Measurements from ENCODE around the gene MED13.
"Not testable (repeated sequence)": the region's sequence is repeated elsewhere in the genome, so short reads cannot be mapped to it uniquely, and the experiment has no call there.

Gene MED13

DNA sequence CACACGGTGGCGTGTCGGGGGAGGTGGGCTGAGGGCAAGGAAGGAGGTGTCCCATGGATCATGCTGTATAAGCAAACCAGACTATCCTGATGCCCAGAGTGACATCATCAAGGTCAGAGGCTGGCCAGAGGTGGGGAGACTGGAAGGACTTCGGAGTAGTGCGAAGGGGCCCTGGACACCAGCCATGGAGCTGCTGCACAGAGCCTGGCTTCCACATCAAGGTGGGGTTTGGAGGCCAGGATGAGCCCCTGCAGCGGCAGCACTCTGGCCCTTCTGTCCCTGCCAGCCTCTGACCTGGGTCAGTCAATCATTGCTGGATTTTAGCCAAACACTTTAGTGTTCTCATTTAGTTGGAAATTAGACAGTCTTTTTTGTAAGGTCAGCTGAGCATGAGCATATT lies 34.8 kb downstream of the MED13 start:
- no peak overlapping the region for H3K27ac ChIP-seq

GRCh38 chr17:62024866-62025265 lies 40.2 kb downstream of the MED13 start:
- no peak overlapping the region for H3K4me2 ChIP-seq
- TF ChIP-seq Cebpa-rat (IDR thresholded peaks at IDR 0.05), result no peak
- no peaks in the 10 kb centered on the region for H3K9me3 ChIP-seq
- H4K20me1 ChIP-seq, result peaks cover 48% of the 10 kb centered on the region
- H3K4me1 ChIP-seq, result no peaks in the 10 kb centered on the region
- H3K4me3 ChIP-seq, result no peak overlapping the region
- H3K27me3 ChIP-seq, result no peaks in the 10 kb centered on the region
- H3K36me3 ChIP-seq, result peaks cover 92% of the 10 kb centered on the region
- no peak overlapping the region for H3K27ac ChIP-seq
- no peak overlapping the region for H3K9ac ChIP-seq

More for the DNA sequence above, 34.8 kb downstream of the MED13 start:
- no peak overlapping the region for H3K4me3 ChIP-seq
- H3K4me2 ChIP-seq, result no peak overlapping the region
- H4K20me1 ChIP-seq, result peaks cover 65% of the 10 kb centered on the region
- no peaks in the 10 kb centered on the region for H3K4me1 ChIP-seq
- peaks cover 100% of the 10 kb centered on the region for H3K36me3 ChIP-seq
- H3K27me3 ChIP-seq, result no peaks in the 10 kb centered on the region
- no peak for TF ChIP-seq Cebpa-rat (IDR thresholded peaks at IDR 0.05)
- H3K9ac ChIP-seq, result no peak overlapping the region
- no peaks in the 10 kb centered on the region for H3K9me3 ChIP-seq

GRCh38 chr17:62017912-62018311 lies 47.2 kb downstream of the MED13 start:
- no peak for TF ChIP-seq Cebpa-rat (IDR thresholded peaks at IDR 0.05)
- peaks cover 84% of the 10 kb centered on the region for H3K36me3 ChIP-seq

DNA sequence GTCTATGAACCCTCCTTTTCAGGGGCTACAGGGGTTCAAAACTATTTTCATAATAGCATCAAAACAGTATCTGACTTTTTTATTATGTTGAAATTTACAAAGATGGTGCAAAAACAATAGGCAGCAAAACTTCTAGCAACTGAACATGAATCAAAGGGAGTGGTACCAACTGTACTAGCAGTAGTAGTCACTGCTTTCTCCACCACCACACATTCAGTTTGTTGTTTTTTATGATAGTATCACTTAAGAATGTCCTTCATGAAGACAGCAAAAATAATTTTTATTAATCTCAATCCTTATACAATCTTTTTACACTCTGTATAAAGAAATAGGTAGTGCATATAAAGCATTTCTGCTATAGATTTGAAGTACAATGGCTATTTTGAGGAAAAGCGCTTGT lies 47.6 kb downstream of the MED13 start:
- Histone ChIP-seq H4K20me1 (peaks cover 28% of the 10 kb centered on the region; the same call in 1 of the 2 replicates), H3K36me3 (peaks cover 84% of the 10 kb centered on the region), H3K9ac (no peak overlapping the region), H3K4me1 (no peaks in the 10 kb centered on the region), H3K4me2 (no peak overlapping the region), H3K27me3 (no peaks in the 10 kb centered on the region), H3K4me3 (no peak overlapping the region), H3K9me3 (no peaks in the 10 kb centered on the region), H3K27ac (no peak overlapping the region)
- no peak for TF ChIP-seq Cebpa-rat (IDR thresholded peaks at IDR 0.05)

More at GRCh38 chr17:62017912-62018311, 47.2 kb downstream of the MED13 start:
- Histone ChIP-seq H3K4me1 (no peaks in the 10 kb centered on the region), H4K20me1 (peaks cover 28% of the 10 kb centered on the region; the same call in 1 of the 2 replicates), H3K4me3 (no peak overlapping the region), H3K9me3 (no peaks in the 10 kb centered on the region), H3K27ac (no peak overlapping the region), H3K9ac (no peak overlapping the region), H3K4me2 (no peak overlapping the region), H3K27me3 (no peaks in the 10 kb centered on the region)

GRCh38 chr17:62014526-62014925 lies 50.6 kb downstream of the MED13 start:
- no peak overlapping the region for H3K4me3 ChIP-seq
- no peaks in the 10 kb centered on the region for H3K9me3 ChIP-seq
- H3K4me2 ChIP-seq, result no peak overlapping the region
- H4K20me1 ChIP-seq, result peaks cover 37% of the 10 kb centered on the region; the same call in 1 of the 2 replicates
- H3K36me3 ChIP-seq, result peaks cover 91% of the 10 kb centered on the region
- no peaks in the 10 kb centered on the region for H3K4me1 ChIP-seq
- H3K27me3 ChIP-seq, result no peaks in the 10 kb centered on the region
- no peak for TF ChIP-seq Cebpa-rat (IDR thresholded peaks at IDR 0.05)
- no peak overlapping the region for H3K27ac ChIP-seq
- H3K9ac ChIP-seq, result no peak overlapping the region

DNA sequence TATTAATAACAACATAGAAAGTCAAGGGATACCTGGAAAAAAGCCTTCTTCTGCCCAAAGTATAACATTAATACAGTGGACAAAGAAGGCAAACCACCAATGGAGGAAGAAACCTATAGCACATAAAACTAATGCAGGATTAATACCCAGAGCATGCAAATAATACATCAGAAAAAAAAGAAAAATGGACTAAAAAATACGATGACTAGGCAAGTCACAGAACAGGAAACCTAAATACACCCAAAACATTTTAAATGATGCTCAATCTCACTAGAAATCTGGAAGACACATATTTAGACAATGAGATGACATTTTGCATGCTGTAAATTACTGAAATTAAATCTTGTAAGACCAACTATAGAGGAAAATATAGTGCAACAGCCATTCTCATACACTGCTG lies 55.9 kb downstream of the MED13 start:
- no peak overlapping the region for H3K4me3 ChIP-seq
- no peak overlapping the region for H3K9ac ChIP-seq
- H3K36me3 ChIP-seq, result peaks cover 97% of the 10 kb centered on the region
- H3K27me3 ChIP-seq, result no peaks in the 10 kb centered on the region
- H3K4me2 ChIP-seq, result no peak overlapping the region
- H3K27ac ChIP-seq, result no peak overlapping the region
- H3K4me1 ChIP-seq, result no peaks in the 10 kb centered on the region
- H3K9me3 ChIP-seq, result no peaks in the 10 kb centered on the region
- TF ChIP-seq Cebpa-rat (IDR thresholded peaks at IDR 0.05), result no peak
- H4K20me1 ChIP-seq, result peaks cover 60% of the 10 kb centered on the region

DNA sequence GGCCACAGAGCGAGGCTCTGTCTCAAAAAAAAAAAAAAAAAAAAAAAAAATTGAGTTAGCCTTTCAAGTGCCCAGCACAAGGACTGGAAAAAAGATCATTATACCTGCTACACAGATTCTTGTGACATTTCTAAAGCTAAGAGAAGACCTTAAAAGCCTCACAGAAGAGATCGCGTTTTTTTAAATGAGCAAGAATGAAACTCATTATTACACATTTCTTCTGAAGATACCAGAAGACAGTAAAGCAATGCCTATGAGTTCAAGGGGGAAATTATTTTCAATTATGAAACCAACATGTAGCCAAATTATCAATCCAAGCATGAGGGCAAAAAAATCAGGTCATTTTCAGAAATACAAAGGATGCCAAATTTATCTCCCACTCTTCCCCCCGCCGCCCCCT lies 56.8 kb downstream of the MED13 start:
- no peak overlapping the region for H3K9ac ChIP-seq
- TF ChIP-seq Cebpa-rat (IDR thresholded peaks at IDR 0.05), result no peak
- peaks cover 68% of the 10 kb centered on the region for H4K20me1 ChIP-seq
- H3K4me1 ChIP-seq, result no peaks in the 10 kb centered on the region
- H3K36me3 ChIP-seq, result peaks cover 95% of the 10 kb centered on the region
- no peak overlapping the region for H3K4me2 ChIP-seq
- no peak overlapping the region for H3K4me3 ChIP-seq
- H3K9me3 ChIP-seq, result no peaks in the 10 kb centered on the region
- H3K27ac ChIP-seq, result no peak overlapping the region
- no peaks in the 10 kb centered on the region for H3K27me3 ChIP-seq

DNA sequence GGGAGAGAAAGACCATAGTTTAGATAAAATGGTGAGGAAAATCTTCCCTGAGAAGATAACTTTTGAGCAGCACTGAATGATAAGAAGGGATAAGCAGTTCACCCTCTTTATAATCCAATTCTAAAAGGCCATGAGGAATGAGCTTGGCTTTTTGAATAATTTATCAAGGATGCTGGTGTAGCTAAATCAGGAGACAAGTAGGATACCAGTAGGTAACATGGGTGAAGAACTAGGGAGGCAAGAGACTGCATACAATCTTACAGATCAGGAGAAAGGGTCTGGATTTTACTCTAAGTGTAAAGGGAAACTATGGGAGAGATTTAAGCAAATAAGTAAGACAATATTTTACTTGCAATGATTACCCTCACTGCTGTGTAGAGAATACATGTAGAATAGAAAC lies 60.7 kb downstream of the MED13 start:
- no peak overlapping the region for H3K4me2 ChIP-seq
- no peak for TF ChIP-seq Cebpa-rat (IDR thresholded peaks at IDR 0.05)
- peaks cover 94% of the 10 kb centered on the region for H4K20me1 ChIP-seq
- H3K27me3 ChIP-seq, result no peaks in the 10 kb centered on the region
- no peak overlapping the region for H3K4me3 ChIP-seq
- H3K36me3 ChIP-seq, result peaks cover 94% of the 10 kb centered on the region
- no peak overlapping the region for H3K9ac ChIP-seq
- H3K27ac ChIP-seq, result no peak overlapping the region
- H3K4me1 ChIP-seq, result no peaks in the 10 kb centered on the region
- no peaks in the 10 kb centered on the region for H3K9me3 ChIP-seq

GRCh38 chr17:62003141-62003540 lies 61.9 kb downstream of the MED13 start:
- H3K4me1 ChIP-seq, H3K4me2 ChIP-seq, H3K9ac ChIP-seq, H3K27ac ChIP-seq, H3K9me3 ChIP-seq, H3K4me3 ChIP-seq, H3K27me3 ChIP-seq: not testable (repeated sequence)
- peaks cover 98% of the 10 kb centered on the region for H4K20me1 ChIP-seq
- peaks cover 82% of the 10 kb centered on the region for H3K36me3 ChIP-seq

DNA sequence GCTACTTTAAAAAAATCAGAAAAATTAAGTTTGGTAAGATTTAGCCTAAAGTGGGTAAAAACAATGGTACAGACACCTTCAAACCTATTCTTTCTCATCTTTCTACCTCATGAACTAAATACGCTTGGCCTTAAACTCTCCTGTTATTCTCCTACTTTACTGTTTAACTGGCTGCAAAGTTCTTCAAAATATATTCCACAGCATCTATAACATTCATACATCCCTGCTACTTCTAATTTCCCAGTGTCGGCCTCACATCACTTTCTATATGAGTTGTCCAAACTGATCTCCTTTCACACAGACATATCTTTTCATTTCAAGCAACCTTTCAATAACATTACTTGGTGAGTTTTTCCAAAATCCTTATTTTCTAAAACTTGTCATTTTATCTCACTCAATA lies 64.0 kb downstream of the MED13 start:
- H3K9me3 ChIP-seq, result no peaks in the 10 kb centered on the region
- H4K20me1 ChIP-seq, result peaks cover 99% of the 10 kb centered on the region
- peaks cover 67% of the 10 kb centered on the region for H3K36me3 ChIP-seq
- no peak overlapping the region for H3K9ac ChIP-seq
- TF ChIP-seq Cebpa-rat (IDR thresholded peaks at IDR 0.05), result no peak
- no peak overlapping the region for H3K4me3 ChIP-seq
- H3K27me3 ChIP-seq, result no peaks in the 10 kb centered on the region
- no peak overlapping the region for H3K4me2 ChIP-seq
- H3K4me1 ChIP-seq, result no peaks in the 10 kb centered on the region
- no peak overlapping the region for H3K27ac ChIP-seq

GRCh38 chr17:62000186-62000585 lies 64.9 kb downstream of the MED13 start:
- peaks cover 64% of the 10 kb centered on the region for H3K36me3 ChIP-seq
- no peaks in the 10 kb centered on the region for H3K9me3 ChIP-seq
- H3K27ac ChIP-seq, result no peak overlapping the region
- no peak overlapping the region for H3K4me2 ChIP-seq
- H3K4me1 ChIP-seq, result no peaks in the 10 kb centered on the region
- H3K27me3 ChIP-seq, result no peaks in the 10 kb centered on the region
- peaks cover 94% of the 10 kb centered on the region for H4K20me1 ChIP-seq
- no peak overlapping the region for H3K4me3 ChIP-seq
- H3K9ac ChIP-seq, result no peak overlapping the region
- TF ChIP-seq Cebpa-rat (IDR thresholded peaks at IDR 0.05), result no peak

GRCh38 chr17:61998534-61998933 lies 66.5 kb downstream of the MED13 start:
- H3K27ac ChIP-seq, H3K27me3 ChIP-seq, H3K4me2 ChIP-seq, H3K4me1 ChIP-seq, H3K9me3 ChIP-seq, H3K4me3 ChIP-seq, H3K9ac ChIP-seq: not testable (repeated sequence)
- Histone ChIP-seq H3K36me3 (peaks cover 66% of the 10 kb centered on the region), H4K20me1 (peaks cover 78% of the 10 kb centered on the region)

All from BLaER1 (cell line).